Upper lobe of left lung (tissue), 4 donors: ENCODE results near the gene AGAP1.

Experiments
- CTCF ChIP-seq, 6 experiments: fragments of 450-650 bp in 4 of 6; fragments of 200-600 bp in 2 of 6; sonication (generic) in 2 of 6; IDR thresholded peaks; one replicate each; pipeline ENCODE4 v1.5.1; 2016 to 2019; ENCODE audit warnings: antibody characterized with exemption in 6 of 6
- POLR2A ChIP-seq, 4 donors: fragments of 450-650 bp; IDR thresholded peaks; one replicate each; pipeline ENCODE4 v1.5.1; 2016 to 2017; ENCODE audit warnings: antibody characterized with exemption in 4 of 4, mild to moderate bottlenecking in 2 of 4
- POLR2AphosphoS5 ChIP-seq, 2 donors: sonication (generic); formaldehyde crosslinking; IDR thresholded peaks; one replicate each; pipeline ENCODE4 v1.5.1; 2017; ENCODE audit warnings: antibody characterized with exemption in 2 of 2

GRCh38 chr2:235928751-235929370 is 435.0 kb downstream of the AGAP1 start:
- TF ChIP-seq CTCF (IDR thresholded peaks at IDR 0.05) (no peak), POLR2A (IDR thresholded peaks at IDR 0.05) (no peak), POLR2AphosphoS5 (IDR thresholded peaks at IDR 0.05) (no peak)
